GM23338 (cell line): ENCODE data around the gene CDH4. TPM values are rescaled to one million over a fixed set of nuclear protein-coding genes. Genes with fewer than 3 reads are reported as not detected.

Source experiments
- ATAC-seq: fragments of 200-7000 bp; cut with Tn5 transposase; 3 replicates; pipeline ENCODE4 v1.9.1; 2020
- DNase-seq: peaks from one replicate; pipeline ENCODE4 v3.0.0-alpha.2; 2015; ENCODE audit warnings: low spot score
- H2AFZ ChIP-seq: fragments of 200-600 bp; sonication (generic); 2 replicates; pipeline ENCODE4 v1.8.0; 2016; ENCODE audit warnings: antibody characterized with exemption, mild to moderate bottlenecking, moderate library complexity
- H3F3A ChIP-seq: fragments of 200-600 bp; sonication (generic); replicated peaks from 2 replicates; pipeline ENCODE4 v1.8.0; 2017; ENCODE audit warnings: antibody characterized with exemption, mixed run types, low read depth
- H3K27ac ChIP-seq: fragments of 200-600 bp; sonication (generic); 2 replicates; pipeline ENCODE4 v1.6.1; 2016; ENCODE audit warnings: low read depth
- H3K27me3 ChIP-seq: fragments of 200-600 bp; sonication (generic); 2 replicates; pipeline ENCODE4 v1.8.0; 2016; ENCODE audit warnings: mild to moderate bottlenecking, mixed run types, moderate library complexity; ENCODE audit not compliant: insufficient read depth
- H3K36me3 ChIP-seq: fragments of 200-600 bp; sonication (generic); 2 replicates; pipeline ENCODE4 v1.8.0; 2016; ENCODE audit warnings: mild to moderate bottlenecking; ENCODE audit not compliant: insufficient read depth
- H3K4me1 ChIP-seq: fragments of 200-600 bp; sonication (generic); 2 replicates; pipeline ENCODE4 v1.8.0; 2016; ENCODE audit warnings: mild to moderate bottlenecking, moderate library complexity; ENCODE audit not compliant: insufficient read depth
- H3K4me2 ChIP-seq: fragments of 200-600 bp; sonication (generic); 2 replicates; pipeline ENCODE4 v1.7.1; 2017; ENCODE audit warnings: mixed run types
- H3K4me3 ChIP-seq: fragments of 200-600 bp; sonication (generic); 2 replicates; pipeline ENCODE4 v1.6.1; 2016; ENCODE audit warnings: mixed run types
- H3K79me2 ChIP-seq: fragments of 200-600 bp; sonication (generic); replicated peaks from 2 replicates; pipeline ENCODE4 v1.8.0; 2017; ENCODE audit warnings: mild to moderate bottlenecking; ENCODE audit not compliant: insufficient read depth
- H3K9me2 ChIP-seq: fragments of 200-600 bp; sonication (generic); 2 replicates; pipeline ENCODE4 v1.8.0; 2017; ENCODE audit not compliant: insufficient read depth
- H4K20me1 ChIP-seq: fragments of 200-600 bp; sonication (generic); replicated peaks from 2 replicates; pipeline ENCODE4 v1.8.0; 2017; ENCODE audit warnings: mild to moderate bottlenecking; ENCODE audit not compliant: insufficient read depth
- H3K27ac Mint-ChIP-seq: 2 replicates; pipeline ENCODE4 v1.8.0; 2020; ENCODE audit warnings: inconsistent platforms, mild to moderate bottlenecking, moderate library complexity, mixed read lengths
- H3K27me3 Mint-ChIP-seq: 3 replicates; pipeline ENCODE4 v1.8.0; 2022; ENCODE audit warnings: low read depth, mild to moderate bottlenecking, moderate library complexity, mixed read lengths, inconsistent platforms; ENCODE audit not compliant: insufficient read depth, poor library complexity
- H3K36me3 Mint-ChIP-seq: 3 replicates; pipeline ENCODE4 v1.8.0; 2021; ENCODE audit warnings: low read depth, mild to moderate bottlenecking, inconsistent platforms, moderate library complexity, mixed read lengths
- H3K4me1 Mint-ChIP-seq: 3 replicates; pipeline ENCODE4 v1.8.0; 2020; ENCODE audit warnings: mild to moderate bottlenecking, inconsistent platforms, mixed read lengths
- H3K4me3 Mint-ChIP-seq: 3 replicates; pipeline ENCODE4 v1.8.0; 2021; ENCODE audit warnings: moderate library complexity, mild to moderate bottlenecking, inconsistent platforms, mixed read lengths
- H3K9me3 Mint-ChIP-seq: 3 replicates; pipeline ENCODE4 v1.8.0; 2020; ENCODE audit warnings: moderate library complexity, mild to moderate bottlenecking, inconsistent platforms, mixed read lengths
- CREB1 ChIP-seq: fragments of 250-450 bp; sonication (Bioruptor Pico); IDR thresholded peaks from 2 replicates; pipeline ENCODE4 v1.5.0; 2020; ENCODE audit warnings: low read depth, mild to moderate bottlenecking, moderate library complexity
- EZH2 ChIP-seq: fragments of 200-600 bp; sonication (generic); IDR thresholded peaks from one replicate; pipeline ENCODE4 v1.8.0; 2017; ENCODE audit warnings: antibody characterized with exemption, mild to moderate bottlenecking, low read depth; ENCODE audit not compliant: unreplicated experiment
- EZH2phosphoT487 ChIP-seq: fragments of 200-600 bp; sonication (generic); IDR thresholded peaks from one replicate; pipeline ENCODE4 v1.8.1; 2018; ENCODE audit warnings: antibody characterized with exemption; ENCODE audit not compliant: unreplicated experiment
- JUNB ChIP-seq: IDR thresholded peaks from one replicate; pipeline ENCODE4 v1.6.1; 2016; ENCODE audit warnings: antibody characterized with exemption; ENCODE audit not compliant: unreplicated experiment
- NANOG ChIP-seq: IDR thresholded peaks from 2 replicates; pipeline ENCODE4 v1.6.1; 2016; ENCODE audit warnings: antibody characterized with exemption, borderline replicate concordance
- POLR2AphosphoS5 ChIP-seq: IDR thresholded peaks from 2 replicates; pipeline ENCODE4 v1.6.1; 2016; ENCODE audit warnings: antibody characterized with exemption, low read depth
- ZNF114 ChIP-seq: fragments of 250-450 bp; sonication (Bioruptor Pico); IDR thresholded peaks from 2 replicates; pipeline ENCODE4 v1.5.0; 2020; ENCODE audit warnings: mild to moderate bottlenecking, moderate library complexity
- ZNF331 ChIP-seq: fragments of 250-450 bp; sonication (Bioruptor Pico); IDR thresholded peaks from 2 replicates; pipeline ENCODE4 v1.5.0; 2020; ENCODE audit warnings: low read depth, mild to moderate bottlenecking, moderate library complexity
- polyA plus RNA-seq: library from polyadenylated mRNA; unstranded; fragments of >200 nt; fragmentation: Nextera tagmentation; extraction: Ambion mirVana; gene quantifications from 2 replicates; pipeline ENCODE4 v1.2.1, GENCODE V29; 2016
- total RNA-seq: library from RNA; depleted of rRNA; stranded (reverse); fragments of >200 nt; shearing (Covaris generic); gene quantifications from 2 replicates; pipeline ENCODE4 v1.2.3, GENCODE V29; 2014
- TF ChIP-seq, protein P1 (sequence below): IDR thresholded peaks from one replicate; pipeline ENCODE4 v1.6.1; 2018; ENCODE audit warnings: antibody characterized with exemption; ENCODE audit not compliant: unreplicated experiment
- TF ChIP-seq, protein P2 (sequence below), 2 experiments: fragments of 200-600 bp in 1 of 2; sonication (generic) in 1 of 2; conservative IDR thresholded peaks; 2 replicates each; pipeline versions ENCODE4 v1.5.1 to v1.6.1; 2016 to 2017; ENCODE audit warnings: antibody characterized with exemption in 2 of 2, low read depth in 2 of 2, mild to moderate bottlenecking in 2 of 2, moderate library complexity in 1 of 2
- TF ChIP-seq, protein P3 (sequence below): fragments of 250-450 bp; sonication (Bioruptor Pico); IDR thresholded peaks from 2 replicates; pipeline ENCODE4 v1.5.0; 2020; ENCODE audit warnings: mild to moderate bottlenecking, moderate library complexity

CDH4 gene
- total and polyA plus RNA-seq, 2 experiments from 2014 or later, result 1.2 to 4.2 TPM

DNA sequence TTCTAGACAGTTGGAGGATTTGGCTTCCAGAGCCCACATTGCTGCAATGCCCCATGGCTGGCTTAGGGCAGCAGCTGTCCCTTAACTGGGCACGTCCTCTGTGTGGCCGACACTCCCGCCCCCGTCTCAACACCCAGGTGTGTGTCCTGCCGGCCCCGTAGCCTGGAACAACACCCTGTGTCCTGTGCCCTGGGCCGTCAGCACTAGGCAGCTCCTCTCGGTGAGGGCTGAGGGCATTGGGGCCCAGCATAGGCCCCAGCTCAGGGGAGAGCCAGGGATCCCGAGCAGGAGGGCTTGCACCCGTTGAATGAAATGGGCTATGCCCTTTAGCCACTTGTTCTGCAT, 121.0 kb downstream of the CDH4 start (continued):
- TF ChIP-seq, protein P1, sequence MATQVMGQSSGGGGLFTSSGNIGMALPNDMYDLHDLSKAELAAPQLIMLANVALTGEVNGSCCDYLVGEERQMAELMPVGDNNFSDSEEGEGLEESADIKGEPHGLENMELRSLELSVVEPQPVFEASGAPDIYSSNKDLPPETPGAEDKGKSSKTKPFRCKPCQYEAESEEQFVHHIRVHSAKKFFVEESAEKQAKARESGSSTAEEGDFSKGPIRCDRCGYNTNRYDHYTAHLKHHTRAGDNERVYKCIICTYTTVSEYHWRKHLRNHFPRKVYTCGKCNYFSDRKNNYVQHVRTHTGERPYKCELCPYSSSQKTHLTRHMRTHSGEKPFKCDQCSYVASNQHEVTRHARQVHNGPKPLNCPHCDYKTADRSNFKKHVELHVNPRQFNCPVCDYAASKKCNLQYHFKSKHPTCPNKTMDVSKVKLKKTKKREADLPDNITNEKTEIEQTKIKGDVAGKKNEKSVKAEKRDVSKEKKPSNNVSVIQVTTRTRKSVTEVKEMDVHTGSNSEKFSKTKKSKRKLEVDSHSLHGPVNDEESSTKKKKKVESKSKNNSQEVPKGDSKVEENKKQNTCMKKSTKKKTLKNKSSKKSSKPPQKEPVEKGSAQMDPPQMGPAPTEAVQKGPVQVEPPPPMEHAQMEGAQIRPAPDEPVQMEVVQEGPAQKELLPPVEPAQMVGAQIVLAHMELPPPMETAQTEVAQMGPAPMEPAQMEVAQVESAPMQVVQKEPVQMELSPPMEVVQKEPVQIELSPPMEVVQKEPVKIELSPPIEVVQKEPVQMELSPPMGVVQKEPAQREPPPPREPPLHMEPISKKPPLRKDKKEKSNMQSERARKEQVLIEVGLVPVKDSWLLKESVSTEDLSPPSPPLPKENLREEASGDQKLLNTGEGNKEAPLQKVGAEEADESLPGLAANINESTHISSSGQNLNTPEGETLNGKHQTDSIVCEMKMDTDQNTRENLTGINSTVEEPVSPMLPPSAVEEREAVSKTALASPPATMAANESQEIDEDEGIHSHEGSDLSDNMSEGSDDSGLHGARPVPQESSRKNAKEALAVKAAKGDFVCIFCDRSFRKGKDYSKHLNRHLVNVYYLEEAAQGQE, result no peak
- TF ChIP-seq, protein P2, sequence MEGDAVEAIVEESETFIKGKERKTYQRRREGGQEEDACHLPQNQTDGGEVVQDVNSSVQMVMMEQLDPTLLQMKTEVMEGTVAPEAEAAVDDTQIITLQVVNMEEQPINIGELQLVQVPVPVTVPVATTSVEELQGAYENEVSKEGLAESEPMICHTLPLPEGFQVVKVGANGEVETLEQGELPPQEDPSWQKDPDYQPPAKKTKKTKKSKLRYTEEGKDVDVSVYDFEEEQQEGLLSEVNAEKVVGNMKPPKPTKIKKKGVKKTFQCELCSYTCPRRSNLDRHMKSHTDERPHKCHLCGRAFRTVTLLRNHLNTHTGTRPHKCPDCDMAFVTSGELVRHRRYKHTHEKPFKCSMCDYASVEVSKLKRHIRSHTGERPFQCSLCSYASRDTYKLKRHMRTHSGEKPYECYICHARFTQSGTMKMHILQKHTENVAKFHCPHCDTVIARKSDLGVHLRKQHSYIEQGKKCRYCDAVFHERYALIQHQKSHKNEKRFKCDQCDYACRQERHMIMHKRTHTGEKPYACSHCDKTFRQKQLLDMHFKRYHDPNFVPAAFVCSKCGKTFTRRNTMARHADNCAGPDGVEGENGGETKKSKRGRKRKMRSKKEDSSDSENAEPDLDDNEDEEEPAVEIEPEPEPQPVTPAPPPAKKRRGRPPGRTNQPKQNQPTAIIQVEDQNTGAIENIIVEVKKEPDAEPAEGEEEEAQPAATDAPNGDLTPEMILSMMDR (conservative IDR thresholded peaks at IDR 0.05; ENCODE audit: low read depth in 2 of 2), result no peak
- no peak for TF ChIP-seq POLR2AphosphoS5

DNA sequence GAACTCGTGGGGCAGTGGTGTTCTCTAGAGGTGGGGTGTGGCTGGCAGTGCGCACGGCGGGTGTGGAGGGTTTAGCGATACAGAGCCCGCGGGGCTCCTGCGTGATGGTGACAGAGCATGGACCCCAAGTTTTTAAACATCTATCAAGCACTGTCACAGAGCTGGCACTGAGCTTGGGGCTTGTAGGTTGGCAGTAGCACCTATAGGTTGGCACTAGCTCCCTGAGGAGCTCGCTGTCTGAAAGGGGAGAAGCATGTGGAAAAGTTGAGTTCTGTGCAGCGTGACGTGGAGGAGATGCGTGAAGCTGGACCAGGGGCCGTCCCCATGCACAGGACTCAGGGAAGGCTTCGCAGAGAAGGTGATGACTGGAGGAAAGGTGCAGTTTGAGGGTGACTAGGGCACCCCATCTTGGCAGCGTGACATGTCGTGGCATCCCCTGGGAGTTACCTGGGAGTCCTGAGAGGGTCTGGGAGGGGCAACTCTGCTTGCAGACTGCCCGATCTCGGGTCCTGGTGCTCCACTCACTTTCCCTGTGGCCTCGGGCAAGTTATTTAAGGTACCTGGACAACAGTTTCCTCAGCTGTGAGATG, 122.0 kb downstream of the CDH4 start:
- H3K27me3 Mint-ChIP-seq, result peaks cover 9% of the 10 kb centered on the region
- H3K36me3 ChIP-seq, result no peaks in the 10 kb centered on the region
- no peaks in the 10 kb centered on the region for H3K79me2 ChIP-seq
- peaks cover 5% of the 10 kb centered on the region; the same call in 1 of the 2 replicates for H3K9me2 ChIP-seq
- ATAC-seq, result no peak
- no peak overlapping the region for H2AFZ ChIP-seq
- no peak overlapping the region for H3K4me3 ChIP-seq
- no peaks in the 10 kb centered on the region for H3K4me1 ChIP-seq
- TF ChIP-seq, protein P2 (conservative IDR thresholded peaks at IDR 0.05; ENCODE audit: low read depth in 2 of 2), result no peak
- TF ChIP-seq EZH2, result no peak
- TF ChIP-seq NANOG, result no peak
- TF ChIP-seq JUNB, result no peak
- TF ChIP-seq, protein P3, sequence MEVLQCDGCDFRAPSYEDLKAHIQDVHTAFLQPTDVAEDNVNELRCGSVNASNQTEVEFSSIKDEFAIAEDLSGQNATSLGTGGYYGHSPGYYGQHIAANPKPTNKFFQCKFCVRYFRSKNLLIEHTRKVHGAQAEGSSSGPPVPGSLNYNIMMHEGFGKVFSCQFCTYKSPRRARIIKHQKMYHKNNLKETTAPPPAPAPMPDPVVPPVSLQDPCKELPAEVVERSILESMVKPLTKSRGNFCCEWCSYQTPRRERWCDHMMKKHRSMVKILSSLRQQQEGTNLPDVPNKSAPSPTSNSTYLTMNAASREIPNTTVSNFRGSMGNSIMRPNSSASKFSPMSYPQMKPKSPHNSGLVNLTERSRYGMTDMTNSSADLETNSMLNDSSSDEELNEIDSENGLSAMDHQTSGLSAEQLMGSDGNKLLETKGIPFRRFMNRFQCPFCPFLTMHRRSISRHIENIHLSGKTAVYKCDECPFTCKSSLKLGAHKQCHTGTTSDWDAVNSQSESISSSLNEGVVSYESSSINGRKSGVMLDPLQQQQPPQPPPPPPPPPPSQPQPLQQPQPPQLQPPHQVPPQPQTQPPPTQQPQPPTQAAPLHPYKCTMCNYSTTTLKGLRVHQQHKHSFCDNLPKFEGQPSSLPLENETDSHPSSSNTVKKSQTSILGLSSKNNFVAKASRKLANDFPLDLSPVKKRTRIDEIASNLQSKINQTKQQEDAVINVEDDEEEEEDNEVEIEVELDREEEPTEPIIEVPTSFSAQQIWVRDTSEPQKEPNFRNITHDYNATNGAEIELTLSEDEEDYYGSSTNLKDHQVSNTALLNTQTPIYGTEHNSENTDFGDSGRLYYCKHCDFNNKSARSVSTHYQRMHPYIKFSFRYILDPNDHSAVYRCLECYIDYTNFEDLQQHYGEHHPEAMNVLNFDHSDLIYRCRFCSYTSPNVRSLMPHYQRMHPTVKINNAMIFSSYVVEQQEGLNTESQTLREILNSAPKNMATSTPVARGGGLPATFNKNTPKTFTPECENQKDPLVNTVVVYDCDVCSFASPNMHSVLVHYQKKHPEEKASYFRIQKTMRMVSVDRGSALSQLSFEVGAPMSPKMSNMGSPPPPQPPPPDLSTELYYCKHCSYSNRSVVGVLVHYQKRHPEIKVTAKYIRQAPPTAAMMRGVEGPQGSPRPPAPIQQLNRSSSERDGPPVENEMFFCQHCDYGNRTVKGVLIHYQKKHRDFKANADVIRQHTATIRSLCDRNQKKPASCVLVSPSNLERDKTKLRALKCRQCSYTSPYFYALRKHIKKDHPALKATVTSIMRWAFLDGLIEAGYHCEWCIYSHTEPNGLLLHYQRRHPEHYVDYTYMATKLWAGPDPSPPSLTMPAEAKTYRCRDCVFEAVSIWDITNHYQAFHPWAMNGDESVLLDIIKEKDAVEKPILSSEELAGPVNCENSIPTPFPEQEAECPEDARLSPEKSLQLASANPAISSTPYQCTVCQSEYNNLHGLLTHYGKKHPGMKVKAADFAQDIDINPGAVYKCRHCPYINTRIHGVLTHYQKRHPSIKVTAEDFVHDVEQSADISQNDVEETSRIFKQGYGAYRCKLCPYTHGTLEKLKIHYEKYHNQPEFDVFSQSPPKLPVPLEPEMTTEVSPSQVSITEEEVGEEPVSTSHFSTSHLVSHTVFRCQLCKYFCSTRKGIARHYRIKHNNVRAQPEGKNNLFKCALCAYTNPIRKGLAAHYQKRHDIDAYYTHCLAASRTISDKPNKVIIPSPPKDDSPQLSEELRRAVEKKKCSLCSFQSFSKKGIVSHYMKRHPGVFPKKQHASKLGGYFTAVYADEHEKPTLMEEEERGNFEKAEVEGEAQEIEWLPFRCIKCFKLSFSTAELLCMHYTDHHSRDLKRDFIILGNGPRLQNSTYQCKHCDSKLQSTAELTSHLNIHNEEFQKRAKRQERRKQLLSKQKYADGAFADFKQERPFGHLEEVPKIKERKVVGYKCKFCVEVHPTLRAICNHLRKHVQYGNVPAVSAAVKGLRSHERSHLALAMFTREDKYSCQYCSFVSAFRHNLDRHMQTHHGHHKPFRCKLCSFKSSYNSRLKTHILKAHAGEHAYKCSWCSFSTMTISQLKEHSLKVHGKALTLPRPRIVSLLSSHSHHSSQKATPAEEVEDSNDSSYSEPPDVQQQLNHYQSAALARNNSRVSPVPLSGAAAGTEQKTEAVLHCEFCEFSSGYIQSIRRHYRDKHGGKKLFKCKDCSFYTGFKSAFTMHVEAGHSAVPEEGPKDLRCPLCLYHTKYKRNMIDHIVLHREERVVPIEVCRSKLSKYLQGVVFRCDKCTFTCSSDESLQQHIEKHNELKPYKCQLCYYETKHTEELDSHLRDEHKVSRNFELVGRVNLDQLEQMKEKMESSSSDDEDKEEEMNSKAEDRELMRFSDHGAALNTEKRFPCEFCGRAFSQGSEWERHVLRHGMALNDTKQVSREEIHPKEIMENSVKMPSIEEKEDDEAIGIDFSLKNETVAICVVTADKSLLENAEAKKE (CRISPR knock-in tag), result no peak
- TF ChIP-seq CREB1, result no peak
- TF ChIP-seq POLR2AphosphoS5, result no peak
- TF ChIP-seq ZNF114, result no peak
- TF ChIP-seq EZH2phosphoT487, result no peak
- no peak for TF ChIP-seq ZNF331
- no peaks in the 10 kb centered on the region for H3F3A ChIP-seq
- H3K27ac Mint-ChIP-seq, result no peak overlapping the region
- H3K27ac ChIP-seq, result no peak overlapping the region
- DNase-seq, result no peak
- H3K4me3 Mint-ChIP-seq, result no peak overlapping the region
- H3K27me3 ChIP-seq, result no peaks in the 10 kb centered on the region
- H3K9me3 Mint-ChIP-seq, result peaks cover 5% of the 10 kb centered on the region; the same call in 2 of the 3 replicates
- H3K36me3 Mint-ChIP-seq, result no peaks in the 10 kb centered on the region
- H4K20me1 ChIP-seq, result no peaks in the 10 kb centered on the region
- H3K4me2 ChIP-seq, result no peak overlapping the region
- peaks cover 19% of the 10 kb centered on the region for H3K4me1 Mint-ChIP-seq
